ENCODE data around the gene PRIMA1.

DNA sequence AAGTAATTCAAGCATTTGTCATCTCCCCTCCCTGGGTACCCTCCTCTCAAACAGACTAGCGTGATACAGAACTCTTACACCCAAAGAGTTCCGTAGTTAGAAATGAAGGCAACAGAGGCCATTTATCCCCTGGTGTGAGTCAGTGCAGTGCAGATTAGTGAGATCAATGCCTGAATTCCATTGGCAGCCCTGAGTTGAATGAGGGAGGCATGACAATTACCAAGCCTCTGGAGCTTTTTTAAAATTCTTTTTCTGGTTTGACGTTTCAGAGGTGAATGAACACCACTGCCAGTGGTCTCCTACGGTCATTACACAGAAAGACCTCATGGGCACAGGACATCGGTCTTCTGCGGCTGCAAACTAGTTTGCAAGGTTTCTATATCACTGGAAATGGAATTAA lies 94.4 kb downstream of the PRIMA1 start:
- TF ChIP-seq, protein P1, sequence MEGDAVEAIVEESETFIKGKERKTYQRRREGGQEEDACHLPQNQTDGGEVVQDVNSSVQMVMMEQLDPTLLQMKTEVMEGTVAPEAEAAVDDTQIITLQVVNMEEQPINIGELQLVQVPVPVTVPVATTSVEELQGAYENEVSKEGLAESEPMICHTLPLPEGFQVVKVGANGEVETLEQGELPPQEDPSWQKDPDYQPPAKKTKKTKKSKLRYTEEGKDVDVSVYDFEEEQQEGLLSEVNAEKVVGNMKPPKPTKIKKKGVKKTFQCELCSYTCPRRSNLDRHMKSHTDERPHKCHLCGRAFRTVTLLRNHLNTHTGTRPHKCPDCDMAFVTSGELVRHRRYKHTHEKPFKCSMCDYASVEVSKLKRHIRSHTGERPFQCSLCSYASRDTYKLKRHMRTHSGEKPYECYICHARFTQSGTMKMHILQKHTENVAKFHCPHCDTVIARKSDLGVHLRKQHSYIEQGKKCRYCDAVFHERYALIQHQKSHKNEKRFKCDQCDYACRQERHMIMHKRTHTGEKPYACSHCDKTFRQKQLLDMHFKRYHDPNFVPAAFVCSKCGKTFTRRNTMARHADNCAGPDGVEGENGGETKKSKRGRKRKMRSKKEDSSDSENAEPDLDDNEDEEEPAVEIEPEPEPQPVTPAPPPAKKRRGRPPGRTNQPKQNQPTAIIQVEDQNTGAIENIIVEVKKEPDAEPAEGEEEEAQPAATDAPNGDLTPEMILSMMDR (IDR thresholded peaks at IDR 0.05), result no peak
- no peak for TF ChIP-seq POLR2A (IDR thresholded peaks at IDR 0.05)

All from esophagus squamous epithelium (tissue), 4 donors.